GM21576 (cell line): Measurements from ENCODE around the gene SSBP3.

Experiments used
- ATAC-seq: cut with Tn5 transposase; IDR thresholded peaks from one replicate; pipeline ENCODE4 v1.9.1; 2021; ENCODE audit warnings: mild to moderate bottlenecking, moderate library complexity; ENCODE audit not compliant: unreplicated experiment

Gene SSBP3

GRCh38 chr1:54335011-54335754 lies 71.0 kb downstream of the SSBP3 start:
- ATAC-seq: no peak

- no peak for ATAC-seq
Measured at GRCh38 chr1:54332781-54333585, 73.2 kb downstream of the SSBP3 start.

GRCh38 chr1:54331843-54332463 lies 74.2 kb downstream of the SSBP3 start:
- no peak for ATAC-seq

- no peak for ATAC-seq
Measured at GRCh38 chr1:54331091-54331772, 75.0 kb downstream of the SSBP3 start.

- ATAC-seq: no peak
Measured at GRCh38 chr1:54329312-54330003, 76.7 kb downstream of the SSBP3 start.

- ATAC-seq: no peak
Measured at GRCh38 chr1:54328066-54328636, 78.0 kb downstream of the SSBP3 start.

GRCh38 chr1:54327386-54328065 lies 78.7 kb downstream of the SSBP3 start:
- ATAC-seq: no peak

- ATAC-seq: no peak
Measured at GRCh38 chr1:54326543-54327385, 79.4 kb downstream of the SSBP3 start.

- ATAC-seq: no peak
Measured at GRCh38 chr1:54325703-54326461, 80.3 kb downstream of the SSBP3 start.

GRCh38 chr1:54325284-54325683 lies 80.9 kb downstream of the SSBP3 start:
- no peak for ATAC-seq

GRCh38 chr1:54324251-54325140 lies 81.7 kb downstream of the SSBP3 start:
- ATAC-seq: no peak

- ATAC-seq: no peak
Measured at GRCh38 chr1:54323921-54324250, 82.3 kb downstream of the SSBP3 start.

- no peak for ATAC-seq
Measured at GRCh38 chr1:54323324-54323739, 82.9 kb downstream of the SSBP3 start.

GRCh38 chr1:54318246-54318814 lies 87.9 kb downstream of the SSBP3 start:
- no peak for ATAC-seq

- ATAC-seq: no peak
Measured at GRCh38 chr1:54317084-54317483, 89.1 kb downstream of the SSBP3 start.

- ATAC-seq: no peak
Measured at GRCh38 chr1:54315099-54315498, 91.1 kb downstream of the SSBP3 start.

- no peak for ATAC-seq
Measured at GRCh38 chr1:54314696-54315095, 91.5 kb downstream of the SSBP3 start.
